Nephron progenitor cell (in vitro differentiated cells): ENCODE measurements around the gene PDE7B.

ENCODE experiments used
- DNase-seq: peaks from one replicate; pipeline ENCODE4 v3.0.0; 2021
- H3K27ac Mint-ChIP-seq: 2 replicates; pipeline ENCODE4 v1.8.0; 2021; ENCODE audit warnings: mild to moderate bottlenecking, moderate library complexity, mixed read lengths
- H3K27me3 Mint-ChIP-seq: 2 replicates; pipeline ENCODE4 v1.8.0; 2021; ENCODE audit warnings: mild to moderate bottlenecking, low read depth, mixed read lengths; ENCODE audit not compliant: poor library complexity
- H3K36me3 Mint-ChIP-seq: 2 replicates; pipeline ENCODE4 v1.8.0; 2021; ENCODE audit warnings: low read depth, mixed read lengths
- H3K4me1 Mint-ChIP-seq: 2 replicates; pipeline ENCODE4 v1.8.0; 2021; ENCODE audit warnings: mixed read lengths
- H3K4me3 Mint-ChIP-seq: 2 replicates; pipeline ENCODE4 v1.8.0; 2021; ENCODE audit warnings: mild to moderate bottlenecking, moderate library complexity, mixed read lengths
- H3K9me3 Mint-ChIP-seq: 2 replicates; pipeline ENCODE4 v1.8.0; 2021; ENCODE audit warnings: mild to moderate bottlenecking, moderate library complexity, mixed read lengths
- TF ChIP-seq, protein P1 (sequence below): fragments of 200-600 bp; sonication (generic); IDR thresholded peaks from 2 replicates; pipeline ENCODE4 v1.5.0; 2021; ENCODE audit warnings: antibody characterized with exemption

The PDE7B gene

DNA sequence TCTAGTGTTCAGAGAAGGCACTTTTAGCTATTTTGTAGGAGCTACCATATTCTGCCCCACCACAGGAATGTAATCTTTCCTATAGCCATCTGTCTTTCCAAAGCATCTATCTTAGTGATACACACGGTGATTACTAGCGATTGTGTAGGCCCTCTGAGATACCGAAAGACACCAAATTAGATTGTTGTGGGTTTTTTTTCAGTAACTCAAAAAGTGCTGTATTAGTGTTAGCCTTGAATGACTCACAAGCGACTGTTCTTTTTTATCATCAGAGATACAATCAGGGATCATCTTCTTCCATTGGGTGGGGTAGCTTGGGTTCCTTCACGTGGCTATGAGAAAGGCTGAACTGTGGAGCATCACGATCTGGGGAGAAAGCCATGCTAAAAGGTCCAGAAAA lies 238.4 kb downstream of the PDE7B start:
- peak overlapping the region; percentile 46 for H3K27ac Mint-ChIP-seq
- H3K9me3 Mint-ChIP-seq = peaks cover 14% of the 10 kb centered on the region
- H3K27me3 Mint-ChIP-seq = no peaks in the 10 kb centered on the region
- H3K4me3 Mint-ChIP-seq = no peak overlapping the region
- DNase-seq = no peak
- peaks cover 10% of the 10 kb centered on the region for H3K36me3 Mint-ChIP-seq
- peaks cover 27% of the 10 kb centered on the region for H3K4me1 Mint-ChIP-seq
- TF ChIP-seq, protein P1, sequence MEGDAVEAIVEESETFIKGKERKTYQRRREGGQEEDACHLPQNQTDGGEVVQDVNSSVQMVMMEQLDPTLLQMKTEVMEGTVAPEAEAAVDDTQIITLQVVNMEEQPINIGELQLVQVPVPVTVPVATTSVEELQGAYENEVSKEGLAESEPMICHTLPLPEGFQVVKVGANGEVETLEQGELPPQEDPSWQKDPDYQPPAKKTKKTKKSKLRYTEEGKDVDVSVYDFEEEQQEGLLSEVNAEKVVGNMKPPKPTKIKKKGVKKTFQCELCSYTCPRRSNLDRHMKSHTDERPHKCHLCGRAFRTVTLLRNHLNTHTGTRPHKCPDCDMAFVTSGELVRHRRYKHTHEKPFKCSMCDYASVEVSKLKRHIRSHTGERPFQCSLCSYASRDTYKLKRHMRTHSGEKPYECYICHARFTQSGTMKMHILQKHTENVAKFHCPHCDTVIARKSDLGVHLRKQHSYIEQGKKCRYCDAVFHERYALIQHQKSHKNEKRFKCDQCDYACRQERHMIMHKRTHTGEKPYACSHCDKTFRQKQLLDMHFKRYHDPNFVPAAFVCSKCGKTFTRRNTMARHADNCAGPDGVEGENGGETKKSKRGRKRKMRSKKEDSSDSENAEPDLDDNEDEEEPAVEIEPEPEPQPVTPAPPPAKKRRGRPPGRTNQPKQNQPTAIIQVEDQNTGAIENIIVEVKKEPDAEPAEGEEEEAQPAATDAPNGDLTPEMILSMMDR = no peak

DNA sequence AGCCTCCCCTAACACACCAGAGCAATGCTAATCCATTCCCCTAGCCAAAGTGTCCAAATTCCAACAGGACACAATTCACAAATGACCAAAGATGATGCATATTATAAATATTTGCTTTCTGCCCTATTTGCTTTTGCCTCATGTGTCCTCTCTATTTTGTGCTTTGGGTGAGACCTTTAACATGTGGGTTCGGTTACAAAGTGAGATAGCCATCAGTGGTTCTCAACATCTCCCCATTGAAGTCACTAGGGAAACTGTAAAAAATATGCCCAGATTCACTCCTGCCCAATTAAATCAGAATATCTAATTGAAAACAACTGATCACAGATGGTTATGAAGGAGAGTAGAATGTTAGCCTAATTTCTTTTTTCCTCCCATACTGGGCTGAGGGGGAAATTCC lies 239.4 kb downstream of the PDE7B start:
- H3K4me1 Mint-ChIP-seq = peaks cover 20% of the 10 kb centered on the region
- peaks cover 10% of the 10 kb centered on the region for H3K36me3 Mint-ChIP-seq
- H3K27me3 Mint-ChIP-seq = no peaks in the 10 kb centered on the region
- peaks cover 14% of the 10 kb centered on the region for H3K9me3 Mint-ChIP-seq
- H3K27ac Mint-ChIP-seq = no peak overlapping the region
- H3K4me3 Mint-ChIP-seq = no peak overlapping the region
- DNase-seq = no peak
- TF ChIP-seq, protein P1 = no peak

DNA sequence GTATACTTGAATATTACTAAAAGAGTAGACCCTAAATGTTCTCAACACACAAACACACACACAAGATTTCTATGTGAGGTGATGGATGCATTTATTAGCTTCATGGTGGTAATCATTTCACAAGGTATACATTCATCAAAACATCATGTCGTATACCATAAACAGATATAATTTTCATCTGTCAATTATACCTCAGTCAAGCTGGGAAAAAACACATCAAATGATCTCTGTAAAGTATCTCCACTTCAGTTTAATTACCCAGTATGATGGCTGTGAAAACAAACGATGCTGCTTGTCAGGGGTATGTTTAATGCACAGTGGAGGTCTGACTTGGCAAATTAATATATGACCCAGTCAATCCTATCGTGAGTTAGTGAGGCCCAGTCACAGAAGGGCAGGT lies 241.4 kb downstream of the PDE7B start:
- TF ChIP-seq, protein P1 = no peak

DNA sequence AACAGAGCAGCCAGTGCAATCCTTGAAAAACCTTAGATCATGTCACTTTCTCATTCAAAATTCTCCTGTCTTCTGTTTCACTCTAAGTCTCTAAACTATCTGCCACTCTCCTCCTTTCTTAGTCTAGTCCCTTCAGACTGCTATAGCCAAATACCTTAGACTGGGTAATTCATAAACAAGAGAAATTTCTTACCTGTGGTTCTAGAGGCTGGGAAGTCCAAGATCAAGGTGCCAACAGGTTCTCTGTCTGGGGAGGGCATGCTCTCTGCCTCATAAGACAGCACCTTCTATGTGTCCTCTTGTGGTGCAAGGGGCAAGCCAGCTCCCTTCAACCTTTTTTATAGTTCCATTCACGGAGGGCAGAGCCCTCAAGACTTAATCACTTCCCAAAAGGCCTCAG lies 242.3 kb downstream of the PDE7B start:
- peak overlapping the region; percentile 11 for H3K27ac Mint-ChIP-seq
- H3K27me3 Mint-ChIP-seq = peaks cover 4% of the 10 kb centered on the region
- H3K9me3 Mint-ChIP-seq = peaks cover 14% of the 10 kb centered on the region
- DNase-seq = no peak
- H3K4me1 Mint-ChIP-seq = peaks cover 8% of the 10 kb centered on the region
- no peak overlapping the region for H3K4me3 Mint-ChIP-seq
- H3K36me3 Mint-ChIP-seq = peaks cover 10% of the 10 kb centered on the region
- TF ChIP-seq, protein P1 = no peak

More for the DNA sequence above, 241.4 kb downstream of the PDE7B start:
- no peak overlapping the region for H3K4me3 Mint-ChIP-seq
- peaks cover 14% of the 10 kb centered on the region for H3K9me3 Mint-ChIP-seq
- H3K27me3 Mint-ChIP-seq = peaks cover 4% of the 10 kb centered on the region
- H3K36me3 Mint-ChIP-seq = peaks cover 10% of the 10 kb centered on the region
- H3K4me1 Mint-ChIP-seq = peaks cover 18% of the 10 kb centered on the region
- DNase-seq = no peak
- H3K27ac Mint-ChIP-seq = no peak overlapping the region

DNA sequence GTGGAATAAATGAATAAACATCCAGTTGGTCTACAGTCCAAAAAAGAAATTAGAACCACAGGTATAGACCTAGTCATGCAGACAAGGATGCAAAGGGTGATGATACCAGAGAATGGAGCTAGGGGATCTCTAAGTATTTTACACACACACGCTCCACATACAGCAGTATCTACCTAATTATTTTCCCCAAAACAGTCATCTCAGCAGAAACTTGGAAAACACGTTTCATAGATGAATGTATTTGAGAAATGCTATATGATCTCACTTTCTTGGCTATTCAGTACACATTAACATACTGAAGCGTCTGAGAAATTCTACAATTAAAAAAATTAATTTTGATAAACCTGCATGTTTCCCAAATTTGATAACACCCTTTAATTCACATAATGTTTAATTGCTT lies 243.3 kb downstream of the PDE7B start:
- no peak overlapping the region for H3K4me3 Mint-ChIP-seq
- DNase-seq = no peak
- H3K27ac Mint-ChIP-seq = no peak overlapping the region
- H3K9me3 Mint-ChIP-seq = peaks cover 19% of the 10 kb centered on the region
- peaks cover 4% of the 10 kb centered on the region for H3K27me3 Mint-ChIP-seq
- H3K4me1 Mint-ChIP-seq = peaks cover 3% of the 10 kb centered on the region
- peaks cover 10% of the 10 kb centered on the region for H3K36me3 Mint-ChIP-seq
- TF ChIP-seq, protein P1 = no peak

DNA sequence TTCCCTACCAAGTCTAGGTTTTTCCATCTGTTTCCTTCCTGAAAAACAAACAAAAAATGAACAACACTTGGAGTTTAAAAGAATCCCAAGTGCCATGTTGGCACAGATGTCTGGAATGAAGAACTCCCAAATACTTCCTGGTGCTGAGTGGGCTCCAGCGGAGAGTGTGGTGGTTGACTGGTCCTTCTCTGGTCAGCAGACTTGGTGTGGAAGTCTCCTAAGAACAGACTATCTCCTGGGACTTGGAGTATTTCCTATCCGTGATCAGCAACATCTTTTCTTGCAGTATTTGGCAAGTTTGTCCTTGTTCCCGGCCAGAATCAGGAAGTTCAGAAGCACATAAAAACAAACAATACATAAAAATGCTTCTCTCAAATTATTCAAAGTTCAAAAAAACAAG lies 244.5 kb downstream of the PDE7B start:
- Mint-ChIP-seq H3K4me1 (no peaks in the 10 kb centered on the region), H3K9me3 (peaks cover 29% of the 10 kb centered on the region), H3K27me3 (peaks cover 7% of the 10 kb centered on the region), H3K4me3 (no peak overlapping the region), H3K27ac (no peak overlapping the region), H3K36me3 (peaks cover 10% of the 10 kb centered on the region)
- DNase-seq = no peak
- TF ChIP-seq, protein P1 = no peak
